HepG2 (cell line): Measurements from ENCODE around the gene SF3A2. TPM values are rescaled to one million over a fixed set of nuclear protein-coding genes. Genes with fewer than 3 reads are reported as not detected.

Source experiments
- EED ChIP-seq: sonication (generic); formaldehyde crosslinking; IDR thresholded peaks from 2 replicates; pipeline ENCODE4 v1.5.0; 2020; ENCODE audit warnings: mild to moderate bottlenecking, missing genetic modification reagents
- HDAC2 ChIP-seq: sonication (generic); formaldehyde crosslinking; IDR thresholded peaks from 2 replicates; pipeline ENCODE4 v1.4.0; 2020; ENCODE audit warnings: missing genetic modification reagents
- NFAT5 ChIP-seq: sonication (generic); formaldehyde crosslinking; IDR thresholded peaks from 2 replicates; pipeline ENCODE4 v1.4.0; 2020; ENCODE audit warnings: missing genetic modification reagents
- ZNF496 ChIP-seq: sonication (generic); formaldehyde crosslinking; IDR thresholded peaks from 2 replicates; pipeline ENCODE4 v1.8.1; 2023; ENCODE audit warnings: mild to moderate bottlenecking, moderate library complexity, missing genetic modification reagents; ENCODE audit not compliant: insufficient replicate concordance
- ZXDC ChIP-seq: sonication (generic); formaldehyde crosslinking; IDR thresholded peaks from 2 replicates; pipeline ENCODE4 v1.5.0; 2020; ENCODE audit warnings: mild to moderate bottlenecking, missing genetic modification reagents
- polyA plus RNA-seq, 8 experiments: library from polyadenylated mRNA; depleted of rRNA in 3 of 8; stranded (reverse) in 7 of 8; unstranded in 1 of 8; fragments of >200 nt; fragmentation: Illumina TruSeq in 4 of 8; extraction: Trizol in 4 of 8; gene quantifications; 2 replicates each; pipeline versions ENCODE4 v1.2.1 to v1.2.3, GENCODE V29; 2011 to 2016; ENCODE audit warnings: low read depth in 4 of 8, missing spikeins in 1 of 8, mixed read lengths in 1 of 8; ENCODE audit not compliant: insufficient read depth in 1 of 8
- total RNA-seq, 5 experiments: library from RNA; depleted of rRNA; stranded (reverse); fragments of >200 nt; fragmentation: Illumina TruSeq; extraction: Trizol; gene quantifications; 2 replicates each; pipeline ENCODE4 v1.2.3, GENCODE V29; 2016; ENCODE audit warnings: low read depth in 1 of 5
- TF ChIP-seq, protein P1 (sequence below): sonication (generic); formaldehyde crosslinking; IDR thresholded peaks from 2 replicates; pipeline ENCODE4 v1.5.0; 2020; ENCODE audit warnings: mild to moderate bottlenecking, missing genetic modification reagents, borderline replicate concordance

Gene SF3A2
- total and polyA plus RNA-seq, 2 of the 13 experiments (the other 11 are each of a cell fraction or from before 2014, with no cell fraction given): 8.6 to 8.8 TPM

GRCh38 chr19:2236314-2237050 is at the start of gene SF3A2, which contains the start of gene PLEKHJ1 (continued):
- TF ChIP-seq EED (CRISPR knock-in tag) (no peak), HDAC2 (CRISPR knock-in tag) (peak; percentile 91), NFAT5 (CRISPR knock-in tag) (peak; percentile 84), ZNF496 (CRISPR knock-in tag) (no peak), ZXDC (CRISPR knock-in tag) (no peak)
- TF ChIP-seq, protein P1, sequence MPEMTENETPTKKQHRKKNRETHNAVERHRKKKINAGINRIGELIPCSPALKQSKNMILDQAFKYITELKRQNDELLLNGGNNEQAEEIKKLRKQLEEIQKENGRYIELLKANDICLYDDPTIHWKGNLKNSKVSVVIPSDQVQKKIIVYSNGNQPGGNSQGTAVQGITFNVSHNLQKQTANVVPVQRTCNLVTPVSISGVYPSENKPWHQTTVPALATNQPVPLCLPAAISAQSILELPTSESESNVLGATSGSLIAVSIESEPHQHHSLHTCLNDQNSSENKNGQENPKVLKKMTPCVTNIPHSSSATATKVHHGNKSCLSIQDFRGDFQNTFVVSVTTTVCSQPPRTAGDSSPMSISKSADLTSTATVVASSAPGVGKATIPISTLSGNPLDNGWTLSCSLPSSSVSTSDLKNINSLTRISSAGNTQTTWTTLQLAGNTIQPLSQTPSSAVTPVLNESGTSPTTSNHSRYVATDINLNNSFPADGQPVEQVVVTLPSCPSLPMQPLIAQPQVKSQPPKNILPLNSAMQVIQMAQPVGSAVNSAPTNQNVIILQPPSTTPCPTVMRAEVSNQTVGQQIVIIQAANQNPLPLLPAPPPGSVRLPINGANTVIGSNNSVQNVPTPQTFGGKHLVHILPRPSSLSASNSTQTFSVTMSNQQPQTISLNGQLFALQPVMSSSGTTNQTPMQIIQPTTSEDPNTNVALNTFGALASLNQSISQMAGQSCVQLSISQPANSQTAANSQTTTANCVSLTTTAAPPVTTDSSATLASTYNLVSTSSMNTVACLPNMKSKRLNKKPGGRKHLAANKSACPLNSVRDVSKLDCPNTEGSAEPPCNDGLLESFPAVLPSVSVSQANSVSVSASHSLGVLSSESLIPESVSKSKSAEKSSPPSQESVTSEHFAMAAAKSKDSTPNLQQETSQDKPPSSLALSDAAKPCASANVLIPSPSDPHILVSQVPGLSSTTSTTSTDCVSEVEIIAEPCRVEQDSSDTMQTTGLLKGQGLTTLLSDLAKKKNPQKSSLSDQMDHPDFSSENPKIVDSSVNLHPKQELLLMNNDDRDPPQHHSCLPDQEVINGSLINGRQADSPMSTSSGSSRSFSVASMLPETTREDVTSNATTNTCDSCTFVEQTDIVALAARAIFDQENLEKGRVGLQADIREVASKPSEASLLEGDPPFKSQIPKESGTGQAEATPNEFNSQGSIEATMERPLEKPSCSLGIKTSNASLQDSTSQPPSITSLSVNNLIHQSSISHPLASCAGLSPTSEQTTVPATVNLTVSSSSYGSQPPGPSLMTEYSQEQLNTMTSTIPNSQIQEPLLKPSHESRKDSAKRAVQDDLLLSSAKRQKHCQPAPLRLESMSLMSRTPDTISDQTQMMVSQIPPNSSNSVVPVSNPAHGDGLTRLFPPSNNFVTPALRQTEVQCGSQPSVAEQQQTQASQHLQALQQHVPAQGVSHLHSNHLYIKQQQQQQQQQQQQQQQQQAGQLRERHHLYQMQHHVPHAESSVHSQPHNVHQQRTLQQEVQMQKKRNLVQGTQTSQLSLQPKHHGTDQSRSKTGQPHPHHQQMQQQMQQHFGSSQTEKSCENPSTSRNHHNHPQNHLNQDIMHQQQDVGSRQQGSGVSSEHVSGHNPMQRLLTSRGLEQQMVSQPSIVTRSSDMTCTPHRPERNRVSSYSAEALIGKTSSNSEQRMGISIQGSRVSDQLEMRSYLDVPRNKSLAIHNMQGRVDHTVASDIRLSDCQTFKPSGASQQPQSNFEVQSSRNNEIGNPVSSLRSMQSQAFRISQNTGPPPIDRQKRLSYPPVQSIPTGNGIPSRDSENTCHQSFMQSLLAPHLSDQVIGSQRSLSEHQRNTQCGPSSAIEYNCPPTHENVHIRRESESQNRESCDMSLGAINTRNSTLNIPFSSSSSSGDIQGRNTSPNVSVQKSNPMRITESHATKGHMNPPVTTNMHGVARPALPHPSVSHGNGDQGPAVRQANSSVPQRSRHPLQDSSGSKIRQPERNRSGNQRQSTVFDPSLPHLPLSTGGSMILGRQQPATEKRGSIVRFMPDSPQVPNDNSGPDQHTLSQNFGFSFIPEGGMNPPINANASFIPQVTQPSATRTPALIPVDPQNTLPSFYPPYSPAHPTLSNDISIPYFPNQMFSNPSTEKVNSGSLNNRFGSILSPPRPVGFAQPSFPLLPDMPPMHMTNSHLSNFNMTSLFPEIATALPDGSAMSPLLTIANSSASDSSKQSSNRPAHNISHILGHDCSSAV (CRISPR knock-in tag): peak; percentile 68; the same call in 1 of the 2 replicates
